ENCODE results near the gene NME7. TPM values are rescaled to one million over a fixed set of nuclear protein-coding genes. Genes with fewer than 3 reads are reported as not detected.
A peak's percentile ranks its signal among the peaks of the same experiment; 100 is the strongest.
"Not testable (repeated sequence)": the region's sequence is repeated elsewhere in the genome, so short reads cannot be mapped to it uniquely, and the experiment has no call there.

NME7 gene, protein sequence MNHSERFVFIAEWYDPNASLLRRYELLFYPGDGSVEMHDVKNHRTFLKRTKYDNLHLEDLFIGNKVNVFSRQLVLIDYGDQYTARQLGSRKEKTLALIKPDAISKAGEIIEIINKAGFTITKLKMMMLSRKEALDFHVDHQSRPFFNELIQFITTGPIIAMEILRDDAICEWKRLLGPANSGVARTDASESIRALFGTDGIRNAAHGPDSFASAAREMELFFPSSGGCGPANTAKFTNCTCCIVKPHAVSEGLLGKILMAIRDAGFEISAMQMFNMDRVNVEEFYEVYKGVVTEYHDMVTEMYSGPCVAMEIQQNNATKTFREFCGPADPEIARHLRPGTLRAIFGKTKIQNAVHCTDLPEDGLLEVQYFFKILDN
- 100 to 1,000 TPM; 125 to 129 (median 125) TPM for polyA plus RNA-seq (ENCODE audit: insufficient read length in 3 of 3)

DNA sequence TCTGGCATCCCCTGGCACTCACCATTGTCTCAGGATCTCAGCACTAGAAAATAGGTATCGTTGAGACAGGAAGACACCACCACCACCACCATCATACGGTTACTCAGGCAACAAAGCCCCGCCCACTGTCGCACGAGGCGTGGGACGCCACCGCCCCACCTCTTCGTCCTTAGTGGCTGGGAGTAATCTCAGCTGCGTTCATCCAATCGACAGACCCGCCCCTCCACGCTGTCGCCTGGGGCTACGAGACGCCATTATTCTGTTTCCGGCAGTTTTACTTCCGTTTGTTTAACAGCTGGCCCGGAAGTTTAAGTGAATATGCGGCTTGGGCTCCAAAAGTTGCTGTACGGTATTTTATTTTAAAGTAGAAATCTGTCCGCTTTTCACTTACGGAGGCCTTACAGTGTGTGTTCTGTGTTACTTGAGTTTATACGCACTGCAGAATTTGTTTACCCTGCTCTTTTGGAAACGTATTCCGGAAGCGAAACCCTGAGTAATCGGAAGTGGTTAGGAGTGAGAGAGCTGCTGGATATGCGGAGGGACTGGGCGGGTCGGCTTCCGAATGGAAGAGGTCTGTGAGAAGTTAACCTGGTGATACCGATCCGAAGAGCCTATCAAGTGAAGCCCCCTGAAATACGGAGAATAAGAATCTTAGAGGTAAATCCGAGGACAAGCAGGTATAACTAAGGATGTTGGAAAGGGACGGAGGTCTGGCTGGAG is at the start of gene NME7, which contains the start of gene BLZF1:
NME7 (minus strand) TSS at position 112 of the 720 bp plus-strand sequence; CDS start at position 25, 87 bp downstream.
BLZF1 (plus strand) TSS at position 510 of the 720 bp plus-strand sequence. CDS start 1,328 bp downstream, outside the sequence.
- peak; percentile 92 to 94 (median 93) for DNase-seq (ENCODE audit: low read depth in 3 of 3, low spot score in 2 of 3)

DNA sequence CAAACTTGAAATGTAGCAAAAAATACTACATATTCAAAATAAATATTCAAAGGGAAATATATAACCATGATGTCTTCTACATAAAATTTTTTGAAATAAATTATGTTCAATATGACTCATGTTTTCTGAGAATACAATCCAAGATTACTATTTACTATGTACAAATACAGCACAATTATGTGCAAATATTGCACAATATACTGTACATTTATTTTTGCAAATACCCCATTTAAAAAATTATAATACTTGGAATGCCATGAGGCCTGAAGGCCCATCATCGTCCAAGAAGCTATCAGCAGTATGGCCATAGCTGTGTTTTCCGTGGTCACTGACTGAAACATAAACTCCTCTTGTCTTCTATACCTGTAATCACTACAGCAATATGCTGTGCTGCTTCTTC is 47.4 kb upstream of the NME7 start:
- no peak for DNase-seq (ENCODE audit: low read depth in 3 of 3, low spot score in 2 of 3)

DNA sequence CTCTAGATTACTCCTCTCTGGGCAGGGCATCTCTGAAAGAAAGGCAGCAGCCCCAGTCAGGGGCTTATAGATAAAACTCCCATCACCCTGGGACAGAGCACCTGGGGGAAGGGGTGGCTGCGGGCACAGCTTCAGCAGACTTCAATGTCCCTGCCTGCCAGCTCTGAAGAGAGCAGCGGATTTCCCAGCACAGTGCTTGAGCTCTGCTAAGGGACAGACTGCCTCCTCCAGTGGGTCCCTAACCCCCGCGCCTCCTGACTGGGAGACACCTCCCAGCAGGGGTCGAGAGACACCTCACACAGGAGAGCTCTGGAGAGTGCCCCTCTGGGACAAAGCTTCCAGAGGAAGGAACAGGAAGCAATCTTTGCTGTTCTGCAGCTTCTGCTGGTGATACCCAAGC is 40.7 kb upstream of the NME7 start:
- DNase-seq (ENCODE audit: low read depth in 3 of 3, low spot score in 2 of 3): not testable (repeated sequence)

DNA sequence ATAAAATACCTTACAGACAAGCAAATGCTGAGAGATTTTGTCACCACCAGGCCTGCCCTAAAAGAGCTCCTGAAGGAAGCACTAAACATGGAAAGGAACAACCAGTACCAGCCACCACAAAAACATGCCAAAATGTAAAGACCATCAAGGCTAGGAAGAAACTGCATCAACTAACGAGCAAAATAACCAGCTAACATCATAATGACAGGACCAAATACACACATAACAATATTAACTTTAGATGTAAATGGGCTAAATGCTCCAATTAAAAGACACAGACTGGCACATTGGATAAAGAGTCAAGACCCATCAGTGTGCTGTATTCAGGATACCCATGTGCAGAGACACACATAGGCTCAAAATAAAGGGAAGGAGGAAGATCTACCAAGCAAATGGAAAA is 35.0 kb upstream of the NME7 start:
- not testable (repeated sequence) for DNase-seq (ENCODE audit: low read depth in 3 of 3, low spot score in 2 of 3)

DNA sequence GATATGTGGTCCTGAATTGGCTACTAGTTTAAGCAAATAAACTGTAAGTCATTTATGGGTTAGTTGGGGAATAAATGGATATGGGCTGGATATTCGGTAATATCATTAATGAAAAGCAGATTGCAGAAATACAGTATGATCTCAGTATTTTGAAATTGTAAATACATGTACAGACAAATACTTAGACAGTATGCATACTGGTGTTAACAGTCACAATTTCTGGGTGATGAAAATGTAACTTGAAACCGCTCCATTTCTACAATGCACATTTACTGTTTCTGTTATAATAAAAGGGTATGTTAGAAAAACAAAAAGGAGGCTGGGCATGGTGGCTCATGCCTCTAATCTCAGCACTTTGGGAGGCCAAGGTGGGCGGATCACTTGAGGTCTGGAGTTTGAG is 28.4 kb upstream of the NME7 start:
- DNase-seq (ENCODE audit: low read depth in 3 of 3, low spot score in 2 of 3): no peak

DNA sequence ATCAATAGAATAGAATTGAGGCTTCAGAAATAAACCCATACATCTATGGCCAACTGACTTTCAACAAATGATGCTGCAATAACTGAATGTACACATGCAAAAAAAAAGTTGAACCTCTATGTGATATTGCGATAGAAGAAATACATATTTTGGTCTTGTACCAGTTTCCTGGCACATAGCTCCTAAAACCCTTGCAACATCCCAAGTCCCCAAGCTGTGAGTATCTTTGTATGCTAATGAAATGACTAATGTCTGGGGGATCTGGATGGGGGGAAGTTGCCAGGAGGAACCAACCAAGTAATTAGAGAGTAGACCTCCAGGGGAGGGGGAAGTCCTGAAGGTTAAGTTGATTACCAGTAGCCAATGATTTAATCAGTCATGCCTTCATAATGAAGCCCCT is 24.8 kb upstream of the NME7 start:
- DNase-seq (ENCODE audit: low read depth in 3 of 3, low spot score in 2 of 3): no peak

DNA sequence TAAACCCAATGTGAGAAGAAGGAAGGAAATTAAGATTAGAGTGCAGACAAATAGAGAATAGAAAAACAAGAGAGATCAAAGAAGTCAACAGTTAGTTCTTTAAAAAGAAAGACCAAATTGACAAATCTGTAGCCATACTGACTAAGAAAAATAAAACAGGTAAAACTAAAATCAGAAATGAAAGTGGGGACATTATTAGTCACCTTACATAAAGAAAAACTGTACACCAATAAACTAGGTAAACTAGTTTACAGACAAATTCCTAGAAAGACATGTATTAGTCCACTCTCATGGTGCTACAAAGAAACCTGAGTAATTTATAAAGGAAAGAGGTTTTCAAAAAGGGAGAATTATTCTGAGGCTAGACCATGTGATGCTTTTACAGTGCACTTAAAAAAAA is 22.7 kb upstream of the NME7 start:
- no peak for DNase-seq (ENCODE audit: low read depth in 3 of 3, low spot score in 2 of 3)

DNA sequence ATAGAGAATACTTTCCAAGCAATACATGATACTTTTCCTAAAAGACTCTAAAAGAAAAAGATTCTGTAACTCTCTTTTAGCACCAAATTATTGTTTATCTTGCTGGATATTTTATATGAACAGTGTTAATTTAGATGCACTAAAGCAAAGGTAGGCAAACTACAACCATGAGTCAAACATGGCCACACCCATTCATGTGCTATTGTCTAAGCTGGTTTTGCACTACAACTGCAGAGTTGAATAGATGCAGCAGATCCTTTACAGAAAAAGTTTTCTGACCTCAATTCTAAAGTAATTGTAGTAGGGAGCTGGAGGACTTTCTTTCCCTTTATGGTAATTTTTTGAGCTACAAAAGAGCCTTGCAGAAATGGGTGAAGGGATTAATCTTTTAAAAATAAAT is 19.8 kb upstream of the NME7 start:
- no peak for DNase-seq (ENCODE audit: low read depth in 3 of 3, low spot score in 2 of 3)

DNA sequence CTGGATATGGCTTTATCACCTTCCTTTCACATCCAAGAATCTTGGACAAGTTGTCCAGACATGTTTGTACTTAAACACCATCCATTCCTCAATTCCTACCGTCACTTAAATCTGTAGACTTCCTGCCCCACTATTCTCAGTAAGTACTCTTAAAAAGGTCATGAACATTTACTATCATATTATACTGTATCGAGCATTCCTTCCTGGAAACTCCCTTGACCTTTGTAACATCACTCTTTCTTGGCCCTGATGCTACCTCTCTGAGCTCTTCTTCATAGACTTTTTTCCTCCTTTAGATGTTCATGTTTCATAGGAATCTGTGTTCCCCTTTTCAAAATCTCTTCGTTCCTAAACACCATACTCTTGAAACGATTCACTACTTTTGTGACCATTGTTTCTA is 15.9 kb upstream of the NME7 start:
- DNase-seq (ENCODE audit: low read depth in 3 of 3, low spot score in 2 of 3): no peak

DNA sequence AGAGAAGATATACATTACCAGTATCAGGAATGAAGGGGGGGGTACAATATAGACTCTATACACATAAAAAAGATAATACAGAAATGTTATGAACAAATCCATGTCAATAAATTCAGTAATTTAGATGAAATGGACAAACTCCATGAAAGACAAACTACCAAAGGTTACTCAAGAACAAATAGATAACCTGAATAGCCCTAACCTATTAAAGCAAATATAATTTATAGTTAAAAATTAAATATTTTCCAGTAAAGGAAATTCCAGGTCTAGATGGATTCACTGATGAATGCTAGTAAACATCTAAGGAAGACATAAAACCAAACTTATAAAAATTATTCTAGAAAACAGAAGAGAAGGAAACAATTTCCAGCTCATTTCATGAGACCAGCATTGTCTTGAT is 13.6 kb upstream of the NME7 start:
- no peak for DNase-seq (ENCODE audit: low read depth in 3 of 3, low spot score in 2 of 3)

DNA sequence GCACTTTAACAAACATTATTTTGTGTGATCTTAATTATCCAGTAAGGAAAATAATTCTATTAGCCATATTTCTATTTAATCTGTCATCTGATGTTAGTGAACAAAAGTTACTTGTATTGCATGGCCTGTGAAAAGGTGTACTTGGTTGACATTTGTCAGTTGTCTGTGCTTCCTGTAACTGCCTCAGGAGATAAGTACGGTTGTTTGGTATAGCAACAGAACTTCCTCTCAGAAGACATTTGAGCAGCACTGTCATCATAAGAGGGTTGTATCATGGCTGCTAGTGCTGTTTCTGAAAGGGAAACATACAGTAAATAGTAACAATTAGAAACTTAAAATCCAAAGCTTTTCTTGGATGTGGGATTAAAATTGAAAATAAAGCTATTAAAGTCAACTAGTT is 3.8 kb upstream of the NME7 start:
- no peak for DNase-seq (ENCODE audit: low read depth in 3 of 3, low spot score in 2 of 3)

DNA sequence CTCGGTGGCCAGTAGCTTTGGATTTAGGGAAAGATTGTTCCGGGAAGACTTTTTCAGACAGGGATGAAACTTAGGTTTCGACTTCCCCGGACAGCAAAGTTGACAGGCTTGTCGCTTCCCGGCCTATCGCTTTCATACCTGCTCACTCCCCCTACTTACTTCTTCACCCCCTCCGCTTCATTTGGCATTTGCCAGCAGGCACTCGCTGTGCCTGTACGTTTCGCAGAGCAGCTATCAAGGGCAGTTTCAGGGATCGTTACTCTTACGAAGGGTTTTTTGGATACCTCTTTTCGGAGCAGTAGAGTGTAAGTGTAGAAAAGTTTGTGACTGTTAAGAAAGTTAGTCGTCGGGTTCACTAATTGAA is 791 bp upstream of the NME7 start:
- peak in 1 of 3 donors; percentile 4 for DNase-seq (ENCODE audit: low read depth in 3 of 3, low spot score in 2 of 3)

DNA sequence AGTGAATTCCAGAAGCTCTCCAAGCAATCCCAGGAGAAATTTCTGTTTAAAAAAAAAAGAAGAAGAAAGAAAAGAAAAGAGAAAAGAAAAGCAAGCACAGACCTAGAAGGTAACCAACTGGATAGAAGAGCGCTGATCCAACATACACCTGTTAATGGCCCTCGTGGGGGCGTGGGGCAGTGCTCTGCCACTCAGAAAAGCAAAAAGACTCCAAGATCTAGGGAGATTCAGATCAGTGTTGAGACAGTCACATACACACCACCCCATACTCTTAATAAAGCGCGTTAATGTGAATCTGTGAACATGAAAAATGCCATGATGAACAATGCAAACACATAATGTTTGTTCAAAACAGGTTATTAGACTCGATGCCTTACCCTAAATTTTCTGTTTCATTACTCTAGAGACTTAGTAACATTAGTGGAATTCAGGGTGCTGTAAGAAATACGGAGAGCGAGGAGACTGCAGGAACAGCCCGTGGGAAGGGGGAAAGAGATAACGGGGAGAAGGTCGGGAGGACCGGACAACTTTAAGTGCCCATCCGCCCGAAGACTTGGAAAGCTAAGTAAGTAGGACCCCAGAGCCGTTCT is 406 bp downstream of the NME7 start:
- peak in 1 of 3 donors; percentile 4 for DNase-seq (ENCODE audit: low read depth in 3 of 3, low spot score in 2 of 3)

DNA sequence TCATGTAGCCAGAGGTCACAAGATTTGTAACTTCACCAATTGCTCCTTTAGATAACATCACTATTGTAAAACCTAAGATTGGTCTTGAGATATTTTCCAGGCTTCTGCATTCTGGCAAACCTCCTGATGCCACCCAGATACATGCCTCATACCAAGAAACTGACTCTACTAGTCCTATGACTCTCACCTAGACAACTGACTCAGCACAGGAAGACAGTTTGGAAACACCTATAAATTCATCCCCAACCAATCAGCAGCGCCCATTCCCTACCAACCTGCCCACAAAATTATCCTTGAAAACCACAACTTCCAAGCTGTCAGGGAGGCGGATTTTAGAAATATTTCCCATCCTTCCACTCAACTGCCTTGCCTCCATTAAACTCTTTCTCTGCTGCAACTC is 2.6 kb downstream of the NME7 start:
- DNase-seq (ENCODE audit: low read depth in 3 of 3, low spot score in 2 of 3): no peak

DNA sequence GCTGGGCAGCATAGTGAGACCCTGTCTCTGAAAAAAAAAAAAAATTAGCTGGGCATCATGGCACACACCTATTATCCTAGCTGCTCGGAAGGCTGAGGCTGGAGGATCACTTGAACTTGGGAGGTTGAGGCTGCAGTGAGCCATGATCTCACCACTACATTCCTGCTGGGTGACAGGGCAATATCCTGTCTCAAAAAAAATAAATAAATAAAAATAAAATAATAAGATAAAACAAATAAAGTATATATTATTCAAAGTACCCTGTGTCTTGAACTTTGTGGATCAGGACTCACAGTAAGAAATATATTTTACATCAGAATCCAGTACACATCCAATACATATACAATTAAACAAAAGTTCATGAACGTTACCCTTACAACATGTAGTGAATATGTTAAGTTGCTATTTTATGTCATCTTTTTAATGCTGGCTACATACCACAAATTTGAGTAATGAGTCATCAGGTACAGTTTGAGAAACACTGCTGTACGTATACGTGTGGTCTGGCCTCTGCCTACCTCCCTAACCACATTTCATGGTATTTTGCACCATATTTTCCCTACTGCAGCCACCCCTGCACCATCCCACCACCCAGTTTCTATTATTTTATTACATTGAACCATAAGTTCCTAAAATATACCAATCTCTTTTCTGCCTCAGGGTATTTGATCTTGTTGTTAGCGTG is 4.4 kb downstream of the NME7 start:
- no peak for DNase-seq (ENCODE audit: low read depth in 3 of 3, low spot score in 2 of 3)

DNA sequence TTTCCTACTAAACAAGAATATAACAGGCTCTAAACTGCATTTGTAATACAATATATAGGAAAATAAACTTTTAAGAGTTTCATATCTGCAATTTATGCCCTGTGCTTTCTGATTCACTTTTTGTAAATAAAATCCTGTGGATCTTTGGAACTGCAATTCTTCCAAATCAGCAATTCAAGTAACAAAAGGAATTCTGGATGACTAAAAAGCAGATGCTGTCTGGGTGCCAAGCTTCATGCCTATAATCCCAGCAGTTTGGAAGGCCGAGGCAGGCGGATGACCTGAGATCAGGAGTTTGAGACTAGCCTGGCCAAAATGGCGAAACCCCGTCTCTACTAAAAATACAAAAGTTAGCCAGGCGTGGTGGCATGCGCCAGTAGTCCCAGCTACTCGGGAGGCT is 6.3 kb downstream of the NME7 start:
- no peak for DNase-seq (ENCODE audit: low read depth in 3 of 3, low spot score in 2 of 3)

DNA sequence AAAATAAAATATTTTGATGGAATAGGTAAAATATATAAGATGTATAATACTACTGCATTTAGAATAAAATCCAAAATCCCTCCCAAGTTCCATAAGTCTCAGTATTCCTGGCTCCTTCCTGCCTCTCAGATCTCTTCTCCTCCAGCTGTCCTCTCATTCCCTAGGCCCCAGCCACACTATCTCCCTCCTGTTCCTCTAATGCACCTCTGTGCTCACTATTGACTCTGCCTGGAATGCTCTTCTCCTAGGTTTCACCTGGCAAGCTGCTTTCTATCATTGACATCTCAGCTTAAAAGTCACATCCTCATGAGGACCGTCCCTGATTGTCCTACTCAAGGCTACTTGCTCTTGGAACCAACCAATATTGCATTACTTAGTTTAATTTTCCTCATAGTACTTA is 7.2 kb downstream of the NME7 start:
- no peak for DNase-seq (ENCODE audit: low read depth in 3 of 3, low spot score in 2 of 3)

DNA sequence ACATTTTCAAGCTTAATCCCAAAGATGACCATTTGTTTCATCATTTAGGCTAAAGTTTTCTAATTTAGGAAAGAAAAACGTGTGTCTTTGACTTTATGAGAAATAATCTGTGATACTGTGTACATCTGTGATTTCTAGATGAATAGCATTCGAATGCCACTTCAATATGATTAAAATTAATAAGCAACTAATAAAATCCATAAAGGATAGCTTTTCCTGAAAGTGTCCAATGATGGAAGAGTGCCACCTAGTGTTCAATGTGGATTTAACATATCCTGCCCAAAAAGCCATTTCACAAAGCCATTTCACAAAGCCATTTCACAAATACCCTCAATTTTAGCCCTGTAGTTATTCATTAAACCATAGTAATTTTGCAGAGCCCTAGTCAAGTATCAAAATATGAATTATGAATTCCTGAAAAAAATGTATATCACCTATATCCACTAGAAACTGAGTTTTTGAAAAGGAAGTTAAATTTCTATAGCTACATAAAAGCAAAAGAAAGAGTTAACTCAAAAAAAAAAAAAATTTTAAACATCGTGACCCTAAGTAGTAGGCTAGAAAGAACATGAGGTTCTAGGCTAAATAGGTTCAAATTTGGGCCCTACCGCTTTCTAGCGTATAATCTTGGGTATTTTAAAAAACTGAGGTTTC is 19.1 kb downstream of the NME7 start:
- peak in 1 of 3 donors; percentile 32 for DNase-seq (ENCODE audit: low read depth in 3 of 3, low spot score in 2 of 3)

DNA sequence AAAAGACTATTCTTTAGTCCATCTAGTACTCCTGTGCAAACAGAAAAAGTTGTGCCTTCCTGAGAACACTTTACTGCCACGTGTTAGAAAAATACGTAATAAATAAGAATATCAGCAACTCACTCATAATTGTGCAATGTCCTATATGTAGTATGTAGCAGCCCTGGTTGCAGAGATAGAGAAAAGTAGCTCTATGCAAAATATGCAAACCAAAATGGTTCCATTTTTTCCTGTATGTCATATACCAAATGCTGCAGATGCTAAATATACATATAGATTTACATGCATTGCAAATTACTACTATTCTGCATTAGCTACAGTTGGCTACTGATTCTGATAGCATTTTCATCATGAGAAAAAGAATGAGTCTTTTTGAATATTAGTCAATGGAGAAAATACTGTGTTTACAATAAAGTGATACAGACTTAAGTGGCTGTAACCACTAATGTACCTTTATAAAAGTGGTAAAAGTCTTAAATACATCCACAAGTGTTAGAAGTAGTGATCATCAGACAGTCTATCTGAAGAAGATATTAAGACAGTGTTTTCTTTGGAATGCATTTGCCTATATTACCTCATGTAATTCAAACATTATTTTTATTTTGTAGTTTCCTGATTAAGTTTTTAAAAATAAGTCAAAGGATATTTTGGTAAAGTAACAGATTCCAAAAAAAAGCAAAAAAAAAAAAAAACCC is 19.8 kb downstream of the NME7 start:
- DNase-seq (ENCODE audit: low read depth in 3 of 3, low spot score in 2 of 3): no peak

DNA sequence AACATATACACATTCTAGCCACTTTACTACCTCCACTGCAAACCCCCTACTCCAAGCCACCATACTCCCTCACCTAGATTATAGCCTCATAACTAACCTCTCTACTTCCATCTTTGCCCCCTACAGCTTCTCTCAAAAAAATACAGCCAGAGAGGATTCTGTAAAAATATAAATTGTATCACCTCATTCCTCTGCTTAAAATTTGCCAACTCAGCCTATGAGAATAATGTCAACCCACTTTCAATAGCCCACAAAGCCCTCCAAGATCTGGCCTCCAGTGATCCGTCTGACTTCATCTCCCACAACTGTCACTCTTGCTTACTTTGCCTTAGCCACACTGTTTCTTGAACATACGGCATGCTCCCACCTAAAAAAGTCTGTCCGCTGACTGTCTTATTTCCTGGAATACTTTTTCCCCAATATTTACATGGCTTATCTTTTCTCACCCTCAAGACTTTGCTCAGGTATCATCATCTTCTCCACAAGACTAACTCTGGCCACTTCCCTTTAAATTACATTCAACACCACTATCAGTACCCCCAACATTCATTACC is 21.5 kb downstream of the NME7 start:
- DNase-seq (ENCODE audit: low read depth in 3 of 3, low spot score in 2 of 3): no peak
